Measurements from ENCODE around the gene OLFML3.
"Not testable (repeated sequence)": the region's sequence is repeated elsewhere in the genome, so short reads cannot be mapped to it uniquely, and the experiment has no call there.

OLFML3 gene

DNA sequence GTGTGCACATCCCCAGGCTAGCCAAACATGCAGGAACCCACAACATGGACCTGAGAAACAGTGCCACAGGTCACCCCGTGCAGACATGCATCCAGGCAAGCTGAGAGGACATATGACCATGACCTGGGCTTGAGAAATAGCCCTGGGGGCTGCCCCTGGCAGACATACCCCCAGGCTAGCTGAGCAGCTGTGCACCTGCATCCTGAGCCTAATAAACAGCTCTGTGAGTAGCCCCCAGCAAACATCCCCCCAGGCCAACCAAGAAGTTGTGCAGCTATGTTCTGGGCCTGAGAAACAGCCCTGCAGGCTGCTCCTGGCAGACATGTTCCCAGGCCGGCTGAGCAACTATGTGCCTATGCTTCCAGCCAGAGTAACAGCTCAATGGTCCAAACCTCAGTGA is 14.5 kb downstream of the OLFML3 start:
- DNase-seq = no peak

GRCh38 chr1:113995382-113995781 is 16.1 kb downstream of the OLFML3 start:
- no peak for DNase-seq

DNA sequence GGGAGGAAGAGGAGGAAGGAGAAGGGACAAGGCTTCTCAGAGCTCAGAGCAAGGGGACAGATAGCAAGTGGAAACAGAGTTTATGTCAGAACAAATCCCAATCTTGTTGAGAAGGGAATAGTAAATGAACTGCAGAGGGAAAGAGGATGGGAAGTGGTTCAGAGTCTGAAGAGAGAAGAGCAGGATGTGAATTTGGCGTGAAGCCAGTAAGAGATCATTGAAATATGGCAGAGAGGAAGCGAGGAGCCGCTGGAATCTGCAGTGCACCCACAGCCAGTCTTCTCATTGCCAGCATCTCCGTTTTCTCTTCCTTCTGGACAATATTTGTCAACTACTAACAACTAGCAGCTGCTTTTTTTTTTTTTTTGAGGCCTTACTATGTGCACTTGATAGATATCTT is 19.1 kb downstream of the OLFML3 start:
- no peak for DNase-seq

DNA sequence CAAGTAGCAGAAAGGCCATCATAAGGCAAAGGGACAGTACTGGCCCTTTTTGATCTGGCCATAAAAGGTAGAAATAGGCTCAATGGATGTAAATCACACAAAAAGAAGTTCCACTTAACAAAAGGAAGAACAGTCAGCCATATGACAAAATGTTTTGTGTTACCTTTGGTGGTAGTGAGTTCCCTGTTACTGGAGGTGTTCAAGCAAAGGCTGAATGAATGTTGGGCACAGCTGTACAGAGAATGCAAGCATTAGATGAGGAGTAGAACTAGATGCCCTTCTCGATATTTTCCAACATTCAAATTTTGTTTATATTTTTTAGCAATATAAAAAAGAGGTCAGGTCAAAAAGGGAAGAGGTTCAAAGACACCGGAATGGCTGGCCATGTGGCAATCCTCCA is 20.0 kb downstream of the OLFML3 start:
- DNase-seq = no peak

DNA sequence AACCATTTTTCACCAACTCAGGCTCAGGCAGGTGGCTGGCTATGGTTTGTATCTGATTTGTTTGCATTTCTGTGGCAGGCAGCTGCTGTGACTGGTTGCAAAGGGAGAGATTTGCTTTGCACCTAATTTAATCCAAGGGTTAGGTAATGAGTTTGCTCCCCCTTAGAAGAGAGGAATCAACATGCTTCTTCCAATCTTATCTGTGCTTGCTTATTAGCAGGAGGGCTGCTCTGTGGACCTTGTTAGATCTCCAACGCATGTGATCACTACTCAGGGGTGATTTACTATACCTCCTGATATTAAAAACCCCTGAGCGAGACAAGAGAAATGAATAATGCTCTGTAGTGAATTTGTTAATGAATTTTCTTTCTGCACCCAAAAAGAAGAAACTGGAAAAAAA is 20.5 kb downstream of the OLFML3 start:
- DNase-seq = no peak

GRCh38 chr1:114000406-114000805 is 21.1 kb downstream of the OLFML3 start:
- DNase-seq = no peak

DNA sequence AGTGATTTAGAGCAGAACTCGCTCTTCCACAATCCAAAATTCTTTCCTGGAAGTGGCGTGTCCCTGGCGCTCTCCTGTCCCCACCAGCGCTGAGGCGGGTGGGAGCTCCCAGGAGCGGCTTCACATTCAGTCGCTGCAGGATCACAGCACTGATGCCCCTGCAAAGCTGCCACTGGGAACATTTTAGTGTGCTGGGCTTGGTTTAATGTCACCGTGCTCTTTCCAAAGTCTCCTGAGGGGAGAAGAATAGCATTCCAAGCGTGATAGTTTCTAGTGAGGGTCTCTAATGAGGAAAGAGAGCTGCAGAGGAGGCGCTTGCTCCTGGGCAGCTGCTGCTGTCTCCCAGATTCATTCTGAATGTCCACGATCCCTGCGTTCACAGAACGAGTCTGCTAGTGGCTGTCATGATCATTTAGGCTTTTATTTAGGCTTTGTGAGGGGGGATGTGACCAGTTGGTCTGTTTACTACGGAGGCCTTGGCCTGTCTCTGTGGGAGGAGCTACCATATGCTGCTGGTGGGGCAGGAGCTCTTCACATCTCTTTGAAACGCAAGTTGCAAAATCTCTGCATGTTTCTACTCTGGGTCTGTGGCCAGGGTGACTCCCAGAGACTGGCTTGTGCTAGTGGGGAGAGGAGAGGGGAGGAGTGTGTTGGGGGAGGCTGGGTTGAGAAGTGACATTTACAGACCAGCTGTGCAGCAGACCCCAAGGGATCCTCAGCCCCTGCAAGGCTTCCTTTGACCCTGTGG is 23.4 kb downstream of the OLFML3 start:
- no peak for DNase-seq

DNA sequence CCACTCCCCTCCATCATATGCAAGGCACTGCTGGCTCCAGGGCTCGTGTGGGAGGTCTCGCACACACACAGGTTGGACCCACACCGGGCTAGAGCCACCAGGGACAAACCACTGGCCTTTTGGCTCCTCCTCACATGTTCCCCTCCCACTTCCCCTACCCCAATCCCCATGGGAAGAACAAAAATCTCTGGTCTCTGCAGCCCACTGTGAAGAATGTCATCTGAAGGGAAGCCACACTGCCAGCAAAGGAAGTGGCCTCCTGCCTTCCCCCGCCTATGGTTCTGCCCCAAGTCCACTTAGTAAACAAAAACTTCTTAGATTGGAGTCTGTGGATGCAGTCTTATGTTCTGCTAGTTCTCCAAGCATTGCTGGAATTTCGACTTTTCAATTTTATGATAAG is 24.2 kb downstream of the OLFML3 start:
- no peak for DNase-seq

GRCh38 chr1:114006825-114007224 is 27.6 kb downstream of the OLFML3 start:
- DNase-seq = not testable (repeated sequence)

GRCh38 chr1:114008480-114008941 is 29.2 kb downstream of the OLFML3 start:
- DNase-seq = no peak

DNA sequence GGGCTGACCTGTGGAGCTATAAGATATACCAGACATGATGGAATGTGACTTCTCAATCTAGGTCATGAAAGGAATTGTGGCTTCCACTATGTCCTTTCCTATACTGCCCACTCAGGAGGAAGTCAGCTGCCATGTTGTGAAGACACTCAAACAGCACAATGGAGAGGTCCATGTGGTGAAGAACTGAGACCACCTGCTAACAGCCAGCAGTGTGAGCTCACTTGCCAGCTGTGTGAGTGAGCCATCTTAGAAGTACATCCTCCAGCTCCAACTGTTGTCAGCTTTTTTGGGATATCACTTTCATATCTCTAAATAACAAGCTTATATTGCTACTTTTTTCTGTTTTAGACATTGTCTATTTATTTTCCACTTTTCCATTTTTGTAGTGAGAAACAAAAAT is 29.7 kb downstream of the OLFML3 start:
- DNase-seq = no peak

DNA sequence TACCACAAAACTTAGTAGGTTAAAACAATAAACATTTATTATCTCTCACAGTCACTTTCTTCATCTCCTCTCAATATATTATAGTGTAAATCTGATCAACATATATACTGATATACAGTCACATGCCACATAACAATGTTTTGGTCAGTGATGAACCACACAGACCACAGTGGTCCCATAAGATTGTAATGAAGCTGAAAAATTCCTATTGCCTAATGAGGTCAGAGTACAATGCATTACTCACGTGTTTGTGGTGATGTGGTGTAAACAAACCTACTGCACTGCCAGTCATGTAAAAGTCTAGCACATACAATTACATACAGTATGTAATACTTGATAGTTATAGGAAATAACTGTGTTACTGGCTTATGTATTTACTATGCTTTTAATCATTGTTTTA is 30.1 kb downstream of the OLFML3 start:
- DNase-seq = no peak

- DNase-seq = no peak
Observed at GRCh38 chr1:114010433-114011184, 31.3 kb downstream of the OLFML3 start.

DNA sequence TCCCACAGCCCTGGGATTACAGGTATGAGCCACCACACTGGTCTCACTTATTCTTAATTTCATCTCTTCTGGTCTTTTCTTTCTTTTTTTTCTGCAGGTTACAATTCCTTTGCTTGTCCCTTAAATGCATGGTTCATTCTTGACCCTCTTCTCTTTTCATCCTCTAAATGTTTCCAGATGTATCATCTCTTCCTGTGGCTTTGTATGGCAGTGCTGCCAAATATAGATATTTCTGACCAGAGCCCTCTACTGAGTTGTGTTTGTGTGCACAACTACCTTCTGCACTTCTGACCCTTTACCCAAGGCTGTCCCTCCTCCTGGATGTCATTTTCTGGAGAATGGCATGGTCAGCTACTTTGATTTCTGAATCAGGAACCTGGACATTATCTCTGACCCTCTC is 32.5 kb downstream of the OLFML3 start:
- DNase-seq = no peak

GRCh38 chr1:114015075-114015474 is 35.8 kb downstream of the OLFML3 start:
- no peak for DNase-seq

DNA sequence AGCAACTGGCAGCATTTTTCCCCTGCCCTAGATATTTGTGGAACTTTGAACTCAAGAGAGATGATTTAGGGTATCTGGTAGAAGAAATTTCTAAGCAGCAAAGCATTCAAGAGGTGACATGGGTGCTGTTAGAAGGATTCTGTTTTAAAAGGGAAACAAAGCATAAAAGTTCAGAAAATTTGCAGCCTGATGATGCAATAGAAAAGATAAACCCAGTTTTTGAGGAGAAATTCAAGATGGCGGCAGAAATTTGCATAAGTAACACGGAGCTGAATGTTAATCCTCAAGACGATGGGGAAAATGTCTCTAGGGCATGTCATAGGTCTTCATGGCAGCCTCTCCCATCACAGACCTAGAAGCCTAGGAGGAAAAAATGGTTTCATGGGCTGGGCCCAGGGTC is 40.5 kb downstream of the OLFML3 start:
- DNase-seq = not testable (repeated sequence)

- DNase-seq = no peak
Observed at GRCh38 chr1:114021665-114022099, 42.4 kb downstream of the OLFML3 start.

DNA sequence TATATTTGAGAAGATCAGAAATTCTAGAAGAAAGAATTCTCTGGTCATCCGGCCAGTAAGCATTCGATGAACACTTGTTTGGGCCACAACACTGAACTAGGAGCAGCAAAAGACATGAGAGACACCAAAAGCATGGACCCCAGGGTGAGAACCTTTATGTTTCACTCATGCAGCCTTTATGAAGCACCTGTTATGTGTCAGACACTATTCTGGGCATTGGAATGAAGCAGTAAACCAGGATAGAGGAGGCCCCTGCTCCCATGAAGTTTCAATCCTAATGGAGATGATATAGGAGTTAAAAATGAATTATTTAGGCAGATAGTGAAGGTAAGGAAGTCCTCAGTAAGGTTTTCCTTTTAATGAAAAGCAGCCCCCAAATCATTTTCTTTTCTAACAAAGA is 43.6 kb downstream of the OLFML3 start:
- no peak for DNase-seq

GRCh38 chr1:114023377-114023776 is 44.1 kb downstream of the OLFML3 start:
- no peak for DNase-seq

DNA sequence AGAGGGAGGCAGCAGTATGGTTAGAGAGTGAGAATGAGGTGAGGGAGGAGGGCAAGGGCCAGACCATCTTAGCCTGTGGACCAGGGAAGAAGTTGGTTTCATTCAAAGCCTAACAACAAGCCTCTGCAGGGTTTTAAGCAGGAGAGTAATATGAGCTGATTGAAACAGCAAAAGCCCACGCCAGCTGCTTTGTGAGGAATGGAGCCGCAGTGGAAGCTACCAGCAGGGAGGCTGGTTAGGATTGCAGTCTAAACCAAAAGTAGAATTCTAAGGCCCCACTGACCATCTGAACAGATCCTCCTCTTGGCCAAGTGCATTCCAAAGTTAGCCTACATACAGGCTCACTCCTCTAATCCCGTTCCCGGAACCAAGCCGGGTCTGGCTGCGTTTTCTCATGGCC is 44.8 kb downstream of the OLFML3 start:
- no peak for DNase-seq

GRCh38 chr1:114025609-114026401 is 46.5 kb downstream of the OLFML3 start:
- no peak for DNase-seq

DNA sequence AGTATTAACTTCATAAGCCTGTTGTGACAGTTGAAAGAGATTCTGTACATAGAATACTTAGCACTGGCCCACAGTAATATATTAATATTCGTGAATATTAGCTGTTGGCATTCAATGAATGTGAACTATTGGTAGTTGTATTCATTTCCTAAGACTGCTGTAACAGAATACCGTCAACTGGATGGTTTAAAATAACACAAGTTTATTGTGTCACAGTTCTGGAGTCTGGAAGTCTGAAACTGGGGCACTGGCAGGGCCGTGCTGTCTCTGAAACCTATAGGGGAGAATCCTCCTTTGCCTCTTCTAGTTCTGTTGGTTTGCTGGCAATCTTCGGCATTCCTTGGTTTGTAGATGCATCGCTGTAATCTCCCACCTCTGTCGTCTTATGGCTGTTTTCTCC is 47.5 kb downstream of the OLFML3 start:
- no peak for DNase-seq

Measured in GOT3 (cell line).